Esophagus squamous epithelium (tissue), 5 donors: ENCODE results near the gene ACP4. TPM values are rescaled to one million over a fixed set of nuclear protein-coding genes. Genes with fewer than 3 reads are reported as not detected.

ENCODE experiments used
- DNase-seq: peaks from one replicate; lab custom pipeline; 2025; lab: John Stamatoyannopoulos, UW
- H3K27ac ChIP-seq, 4 donors: fragments of 200-600 bp; sonication (generic); one replicate each; pipeline ENCODE4 v1.5.1; 2016 to 2019; ENCODE audit warnings: mild to moderate bottlenecking in 1 of 4
- H3K27me3 ChIP-seq, 4 donors: fragments of 200-600 bp; sonication (generic); 1 replicate in 3 of 4; 2 replicates in 1 of 4; pipeline versions ENCODE4 v1.5.1 to v1.6.0; 2017 to 2021; ENCODE audit warnings: antibody characterized with exemption in 1 of 4
- H3K36me3 ChIP-seq, 3 donors: fragments of 200-600 bp; sonication (generic); one replicate each; pipeline ENCODE4 v1.5.1; 2016 to 2019
- H3K4me1 ChIP-seq, 3 donors: fragments of 200-600 bp; sonication (generic); one replicate each; pipeline ENCODE4 v1.5.1; 2017 to 2019
- H3K4me3 ChIP-seq, 4 donors: fragments of 200-600 bp; sonication (generic); 1 replicate in 3 of 4; 2 replicates in 1 of 4; pipeline ENCODE4 v1.5.1; 2016 to 2019; ENCODE audit warnings: mild to moderate bottlenecking in 2 of 4, moderate library complexity in 1 of 4
- H3K9me3 ChIP-seq, 3 donors: fragments of 200-600 bp; sonication (generic); one replicate each; pipeline ENCODE4 v1.5.1; 2016 to 2019
- CTCF ChIP-seq, 6 experiments: fragments of 450-650 bp in 4 of 6; fragments of 200-600 bp in 2 of 6; sonication (generic) in 2 of 6; IDR thresholded peaks; one replicate each; pipeline ENCODE4 v1.5.1; 2016 to 2019; ENCODE audit warnings: antibody characterized with exemption in 6 of 6, mild to moderate bottlenecking in 4 of 6, moderate library complexity in 4 of 6
- POLR2A ChIP-seq, 4 donors: fragments of 450-650 bp; IDR thresholded peaks; one replicate each; pipeline ENCODE4 v1.6.1; 2017; ENCODE audit warnings: antibody characterized with exemption in 4 of 4, mild to moderate bottlenecking in 4 of 4, moderate library complexity in 3 of 4
- WGBS, 2 donors: methylation state at CpG; one replicate each; pipeline ENCODE4 v1.1.5; 2018; 5-methylcytosine and 5-hydroxymethylcytosine counted together
- intact Hi-C: fragments of 100-400 bp; cut with DNase I; formaldehyde crosslinking; loops from one replicate; pipeline ENCODE4 v1.15.0; 2022
- total RNA-seq, 4 donors: library from RNA; depleted of rRNA; stranded (reverse); fragments of >200 nt; gene quantifications; one replicate each; pipeline ENCODE4 v1.1.0, GENCODE V29; 2016
- donor health status: DM: yes; HTN: yes; CAD: no.

The ACP4 gene
- total RNA-seq, 4 donors from 2014 or later, result not detected

GRCh38 chr19:50796634-50797428, 6.6 kb downstream of the ACP4 start:
- H3K27ac ChIP-seq, result no peak overlapping the region
- DNase-seq, result no peak
- TF ChIP-seq POLR2A (IDR thresholded peaks at IDR 0.05), result no peak
- no peak for TF ChIP-seq CTCF (IDR thresholded peaks at IDR 0.05)
- H3K4me3 ChIP-seq, result no peak overlapping the region
- peaks cover 13 to 62% (median 23%) of the 10 kb centered on the region in 3 donors for H3K36me3 ChIP-seq
- H3K9me3 ChIP-seq, result no peaks in the 10 kb centered on the region
- intact Hi-C loops, result no loop called here
- peaks cover 0 to 5% (median 0%) of the 10 kb centered on the region in 4 donors for H3K27me3 ChIP-seq
- peaks cover 0 to 23% (median 0%) of the 10 kb centered on the region in 3 donors for H3K4me1 ChIP-seq
- 79% methylated on average over 2 of the region's 8 CpGs; no CpG with 5 or more reads in 1 of the 2 donors for whole genome bisulfite sequencing, 2 donors

GRCh38 chr19:50797429-50797780, 7.2 kb downstream of the ACP4 start:
- intact Hi-C loops, result no loop called here
- TF ChIP-seq CTCF (IDR thresholded peaks at IDR 0.05), result no peak
- H3K4me3 ChIP-seq, result no peak overlapping the region
- H3K27ac ChIP-seq, result no peak overlapping the region
- peaks cover 13 to 68% (median 23%) of the 10 kb centered on the region in 3 donors for H3K36me3 ChIP-seq
- no peaks in the 10 kb centered on the region for H3K9me3 ChIP-seq
- peaks cover 0 to 29% (median 0%) of the 10 kb centered on the region in 3 donors for H3K4me1 ChIP-seq
- 68 to 96% methylated on average over 5 to 7 of the region's 7 CpGs for WGBS, 2 donors
- H3K27me3 ChIP-seq, result no peaks in the 10 kb centered on the region
- DNase-seq, result no peak

- H3K27ac ChIP-seq, result no peak overlapping the region
- H3K36me3 ChIP-seq, result peaks cover 13 to 69% (median 23%) of the 10 kb centered on the region in 3 donors
- H3K27me3 ChIP-seq, result no peaks in the 10 kb centered on the region
- no peaks in the 10 kb centered on the region for H3K9me3 ChIP-seq
- intact Hi-C loops, result no loop called here
- H3K4me1 ChIP-seq, result peaks cover 3 to 35% (median 5%) of the 10 kb centered on the region in 3 donors
- TF ChIP-seq CTCF (IDR thresholded peaks at IDR 0.05) (no peak), POLR2A (IDR thresholded peaks at IDR 0.05) (no peak)
- DNase-seq, result no peak
- 67 to 100% methylated on average over 2 to 6 of the region's 18 CpGs for WGBS, 2 donors
- no peak overlapping the region for H3K4me3 ChIP-seq
These were observed 7.8 kb downstream of the ACP4 start for GRCh38 chr19:50797781-50798658.

GRCh38 chr19:50798659-50799546, 8.7 kb downstream of the ACP4 start:
- DNase-seq, result no peak
- no peaks in the 10 kb centered on the region for H3K9me3 ChIP-seq
- H3K27ac ChIP-seq, result no peak overlapping the region
- H3K27me3 ChIP-seq, result no peaks in the 10 kb centered on the region
- intact Hi-C loops, result no loop called here
- H3K36me3 ChIP-seq, result peaks cover 13 to 69% (median 23%) of the 10 kb centered on the region in 3 donors
- H3K4me3 ChIP-seq, result no peak overlapping the region
- WGBS, 2 donors, result 78% methylated on average over 7 of the region's 21 CpGs; no CpG with 5 or more reads in 1 of the 2 donors
- TF ChIP-seq POLR2A (IDR thresholded peaks at IDR 0.05) (no peak), CTCF (IDR thresholded peaks at IDR 0.05) (no peak)
- peaks cover 11 to 44% (median 12%) of the 10 kb centered on the region in 3 donors for H3K4me1 ChIP-seq
